PC-9 (cell line): Measurements from ENCODE around the gene GLUD2. TPM values are rescaled to one million over a fixed set of nuclear protein-coding genes. Genes with fewer than 3 reads are reported as not detected.

Source experiments
- BruUV-seq: library from RNA; stranded (reverse); fragments of 400-500 nt; replicated peaks from 2 replicates; lab custom pipeline; 2021; lab: Mats Ljungman, UMichigan
- CTCF ChIA-PET: fragments of 300-600 bp; sonication (Branson Sonifier 250); formaldehyde crosslinking; loops from one replicate; lab custom pipeline; 2022; ENCODE audit warnings: antibody characterized with exemption; lab: Charles Lee
- POLR2A ChIA-PET: fragments of 300-600 bp; sonication (Branson Sonifier 250); formaldehyde crosslinking; loops from one replicate; lab custom pipeline; 2022; ENCODE audit warnings: antibody characterized with exemption; ENCODE audit not compliant: unreplicated experiment; lab: Charles Lee
- DNase-seq, 2 experiments: peaks; one replicate each; pipeline versions ENCODE4 v3.0.0 to v3.0.0-alpha.2; 2015 to 2022; ENCODE audit warnings: mixed read lengths in 1 of 2
- H2AFZ ChIP-seq: fragments of 200-600 bp; sonication (generic); 2 replicates; pipeline ENCODE4 v1.8.1; 2017; ENCODE audit warnings: antibody characterized with exemption
- H3F3A ChIP-seq: fragments of 200-600 bp; sonication (generic); 2 replicates; pipeline ENCODE4 v1.8.1; 2017; ENCODE audit warnings: antibody characterized with exemption, mild to moderate bottlenecking, low read depth; ENCODE audit not compliant: insufficient read depth
- H3K27ac ChIP-seq: fragments of 200-600 bp; sonication (generic); 2 replicates; pipeline ENCODE4 v1.6.1; 2016; ENCODE audit warnings: mixed run types
- H3K27me3 ChIP-seq: fragments of 200-600 bp; sonication (generic); 2 replicates; pipeline ENCODE4 v1.6.1; 2016; ENCODE audit warnings: low read depth, mixed run types; ENCODE audit not compliant: insufficient read depth
- H3K36me3 ChIP-seq: fragments of 200-600 bp; sonication (generic); 2 replicates; pipeline ENCODE4 v1.6.1; 2016; ENCODE audit warnings: low read depth, mixed run types
- H3K4me1 ChIP-seq: fragments of 200-600 bp; sonication (generic); replicated peaks from 2 replicates; pipeline ENCODE4 v1.6.1; 2016; ENCODE audit warnings: mixed run types; ENCODE audit not compliant: insufficient read depth
- H3K4me2 ChIP-seq: fragments of 200-600 bp; sonication (generic); 2 replicates; pipeline ENCODE4 v1.6.1; 2017; ENCODE audit warnings: mixed run types
- H3K4me3 ChIP-seq: fragments of 200-600 bp; sonication (generic); 2 replicates; pipeline ENCODE4 v1.6.1; 2016; ENCODE audit warnings: mixed run types
- H3K79me2 ChIP-seq: fragments of 200-600 bp; sonication (generic); 2 replicates; pipeline ENCODE4 v1.6.1; 2017; ENCODE audit warnings: low read depth, mixed run types
- H3K9me2 ChIP-seq: fragments of 200-600 bp; sonication (generic); 2 replicates; pipeline ENCODE4 v1.8.1; 2017; ENCODE audit warnings: mild to moderate bottlenecking; ENCODE audit not compliant: insufficient read depth
- H3K9me3 ChIP-seq: fragments of 200-600 bp; sonication (generic); 2 replicates; pipeline ENCODE4 v1.8.1; 2016; ENCODE audit warnings: low read depth; ENCODE audit not compliant: insufficient read depth
- H4K20me1 ChIP-seq: fragments of 200-600 bp; sonication (generic); 2 replicates; pipeline ENCODE4 v1.8.1; 2017; ENCODE audit not compliant: insufficient read depth
- EZH2 ChIP-seq: fragments of 200-600 bp; sonication (generic); IDR thresholded peaks from 2 replicates; pipeline ENCODE4 v1.8.0; 2017; ENCODE audit warnings: antibody characterized with exemption, low read depth
- intact Hi-C: fragments of 100-400 bp; cut with micrococcal nuclease; formaldehyde crosslinking; loops from one replicate; pipeline ENCODE4 v1.10.0; 2022; ENCODE audit not compliant: unreplicated experiment
- total RNA-seq: library from RNA; stranded (reverse); gene quantifications from 2 replicates; pipeline ENCODE4 v1.2.3, GENCODE V29; 2021
- TF ChIP-seq, protein P1 (sequence below): fragments of 200-600 bp; sonication (generic); conservative IDR thresholded peaks from 2 replicates; pipeline ENCODE4 v1.6.1; 2017; ENCODE audit warnings: mixed run types, antibody characterized with exemption, mild to moderate bottlenecking, moderate library complexity

Gene GLUD2
- total RNA-seq, 1 experiment from 2014 or later, result not detected

DNA sequence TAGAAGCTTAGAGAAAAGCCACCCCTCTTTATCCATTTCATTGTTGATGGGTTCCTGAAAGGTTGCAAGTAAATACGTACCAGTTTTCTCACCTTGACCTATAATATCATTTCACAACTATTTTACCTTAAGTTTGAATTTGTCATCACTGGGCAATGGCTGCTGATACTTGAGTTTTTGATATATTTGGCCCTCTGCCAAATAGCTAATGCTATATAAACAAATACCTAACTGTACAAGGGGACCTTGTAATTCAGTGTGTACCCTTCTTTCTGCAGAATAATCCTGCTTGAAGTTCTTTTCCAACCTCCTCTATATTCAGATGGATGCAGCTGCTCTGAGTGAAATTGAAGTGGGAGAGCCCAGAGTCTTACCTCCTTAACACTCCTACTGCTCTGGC lies 19.0 kb upstream of the GLUD2 start:
- Histone ChIP-seq H2AFZ (no peak overlapping the region), H3K9me2 (no peaks in the 10 kb centered on the region; the same call in none of the 2 replicates), H3K4me1 (no peaks in the 10 kb centered on the region), H3K27ac (no peak overlapping the region), H3K4me2 (no peak overlapping the region), H3K9me3 (no peaks in the 10 kb centered on the region), H3K36me3 (no peaks in the 10 kb centered on the region), H4K20me1 (no peaks in the 10 kb centered on the region), H3F3A (no peaks in the 10 kb centered on the region), H3K4me3 (no peak overlapping the region), H3K79me2 (no peaks in the 10 kb centered on the region), H3K27me3 (no peaks in the 10 kb centered on the region)
- ChIA-PET POLR2A (interaction anchor here (0.5 kb wide), 1 partner anchor 183 kb away, joined by 3 read pairs; no protein-coding TSS in a partner anchor), CTCF (no interaction called here)
- no peak for DNase-seq
- intact Hi-C loops, result no loop called here
- BruUV-seq, result no TSS peak
- no peak for TF ChIP-seq EZH2
- TF ChIP-seq, protein P1, sequence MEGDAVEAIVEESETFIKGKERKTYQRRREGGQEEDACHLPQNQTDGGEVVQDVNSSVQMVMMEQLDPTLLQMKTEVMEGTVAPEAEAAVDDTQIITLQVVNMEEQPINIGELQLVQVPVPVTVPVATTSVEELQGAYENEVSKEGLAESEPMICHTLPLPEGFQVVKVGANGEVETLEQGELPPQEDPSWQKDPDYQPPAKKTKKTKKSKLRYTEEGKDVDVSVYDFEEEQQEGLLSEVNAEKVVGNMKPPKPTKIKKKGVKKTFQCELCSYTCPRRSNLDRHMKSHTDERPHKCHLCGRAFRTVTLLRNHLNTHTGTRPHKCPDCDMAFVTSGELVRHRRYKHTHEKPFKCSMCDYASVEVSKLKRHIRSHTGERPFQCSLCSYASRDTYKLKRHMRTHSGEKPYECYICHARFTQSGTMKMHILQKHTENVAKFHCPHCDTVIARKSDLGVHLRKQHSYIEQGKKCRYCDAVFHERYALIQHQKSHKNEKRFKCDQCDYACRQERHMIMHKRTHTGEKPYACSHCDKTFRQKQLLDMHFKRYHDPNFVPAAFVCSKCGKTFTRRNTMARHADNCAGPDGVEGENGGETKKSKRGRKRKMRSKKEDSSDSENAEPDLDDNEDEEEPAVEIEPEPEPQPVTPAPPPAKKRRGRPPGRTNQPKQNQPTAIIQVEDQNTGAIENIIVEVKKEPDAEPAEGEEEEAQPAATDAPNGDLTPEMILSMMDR, result no peak

DNA sequence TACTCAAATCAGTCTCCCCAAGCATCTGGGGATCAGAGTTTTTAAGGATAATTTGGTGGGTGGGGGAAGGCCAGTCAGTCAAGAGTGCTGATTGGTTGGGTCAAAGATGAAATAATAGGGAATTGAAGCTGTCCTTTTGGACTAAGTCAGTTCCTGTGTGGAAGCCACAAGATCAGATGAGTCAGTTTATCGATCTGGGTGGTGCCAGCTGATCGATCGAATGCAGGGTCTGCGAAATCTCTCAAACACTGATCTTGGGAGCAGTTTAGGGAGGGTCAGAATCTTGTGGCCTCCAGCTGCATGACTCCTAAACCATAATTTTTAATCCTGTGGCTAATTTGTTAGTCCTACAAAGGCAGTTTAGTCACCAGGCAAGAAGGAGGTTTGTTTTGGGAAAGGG lies 17.3 kb upstream of the GLUD2 start:
- CTCF ChIA-PET, result no interaction called here
- no peak overlapping the region for H2AFZ ChIP-seq
- no peaks in the 10 kb centered on the region for H3K27me3 ChIP-seq
- no peak overlapping the region for H3K27ac ChIP-seq
- no peak overlapping the region for H3K4me2 ChIP-seq
- no peaks in the 10 kb centered on the region for H3K79me2 ChIP-seq
- TF ChIP-seq, protein P1, result no peak
- TF ChIP-seq EZH2, result no peak
- no peak for DNase-seq
- no peaks in the 10 kb centered on the region for H4K20me1 ChIP-seq
- no peaks in the 10 kb centered on the region for H3K4me1 ChIP-seq
- POLR2A ChIA-PET, result no interaction called here
- no peaks in the 10 kb centered on the region for H3K36me3 ChIP-seq
- no peak overlapping the region for H3K4me3 ChIP-seq
- no TSS peak for BruUV-seq
- H3K9me3 ChIP-seq, result no peaks in the 10 kb centered on the region
- H3F3A ChIP-seq, result no peaks in the 10 kb centered on the region
- no peaks in the 10 kb centered on the region; the same call in none of the 2 replicates for H3K9me2 ChIP-seq
- intact Hi-C loops, result loop anchor here (10.0 kb wide), 1 partner anchor 675 kb away; no protein-coding TSS in a partner anchor

DNA sequence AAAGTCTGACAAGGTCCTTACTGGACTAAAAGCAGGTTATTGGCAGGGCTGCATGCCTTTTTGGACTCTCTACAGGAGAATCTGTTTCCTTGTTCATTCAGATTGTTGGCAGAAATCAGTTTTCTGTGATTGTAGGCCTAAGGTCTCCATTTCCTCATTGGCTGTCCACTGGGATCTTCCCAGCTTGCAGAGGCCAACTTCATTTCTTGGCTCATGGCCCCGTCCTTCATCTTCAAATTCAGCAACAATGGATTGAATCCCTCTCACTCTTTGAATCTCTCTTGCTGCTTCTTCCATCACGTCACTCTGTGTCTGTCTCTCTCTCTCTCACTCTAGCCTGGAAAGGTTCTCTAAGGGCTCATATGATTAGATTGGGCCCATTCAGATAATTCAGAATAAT lies 14.9 kb upstream of the GLUD2 start:
- H3K36me3 ChIP-seq, result no peaks in the 10 kb centered on the region
- no peaks in the 10 kb centered on the region for H3K9me3 ChIP-seq
- H2AFZ ChIP-seq, result no peak overlapping the region
- ChIA-PET POLR2A (interaction anchor here (0.7 kb wide), 1 partner anchor 937 kb away, joined by 3 read pairs; no protein-coding TSS in a partner anchor), CTCF (no interaction called here)
- intact Hi-C loops, result loop anchor here (10.0 kb wide), 1 partner anchor 672 kb away; no protein-coding TSS in a partner anchor
- no peaks in the 10 kb centered on the region; the same call in none of the 2 replicates for H3K9me2 ChIP-seq
- no peaks in the 10 kb centered on the region for H3K27me3 ChIP-seq
- H3K27ac ChIP-seq, result no peak overlapping the region
- H4K20me1 ChIP-seq, result no peaks in the 10 kb centered on the region
- no peaks in the 10 kb centered on the region for H3F3A ChIP-seq
- H3K79me2 ChIP-seq, result no peaks in the 10 kb centered on the region
- no TSS peak for BruUV-seq
- DNase-seq, result no peak
- no peak for TF ChIP-seq EZH2
- TF ChIP-seq, protein P1, result no peak
- no peak overlapping the region for H3K4me3 ChIP-seq
- no peak overlapping the region for H3K4me2 ChIP-seq
- H3K4me1 ChIP-seq, result no peaks in the 10 kb centered on the region
